Measurements from ENCODE around the gene MYO9B. TPM values are rescaled to one million over a fixed set of nuclear protein-coding genes. Genes with fewer than 3 reads are reported as not detected.

Gene MYO9B
- total and polyA plus RNA-seq, 2 of the 13 experiments (the other 11 are each of a cell fraction or from before 2014, with no cell fraction given): 18.0 to 18.3 TPM

DNA sequence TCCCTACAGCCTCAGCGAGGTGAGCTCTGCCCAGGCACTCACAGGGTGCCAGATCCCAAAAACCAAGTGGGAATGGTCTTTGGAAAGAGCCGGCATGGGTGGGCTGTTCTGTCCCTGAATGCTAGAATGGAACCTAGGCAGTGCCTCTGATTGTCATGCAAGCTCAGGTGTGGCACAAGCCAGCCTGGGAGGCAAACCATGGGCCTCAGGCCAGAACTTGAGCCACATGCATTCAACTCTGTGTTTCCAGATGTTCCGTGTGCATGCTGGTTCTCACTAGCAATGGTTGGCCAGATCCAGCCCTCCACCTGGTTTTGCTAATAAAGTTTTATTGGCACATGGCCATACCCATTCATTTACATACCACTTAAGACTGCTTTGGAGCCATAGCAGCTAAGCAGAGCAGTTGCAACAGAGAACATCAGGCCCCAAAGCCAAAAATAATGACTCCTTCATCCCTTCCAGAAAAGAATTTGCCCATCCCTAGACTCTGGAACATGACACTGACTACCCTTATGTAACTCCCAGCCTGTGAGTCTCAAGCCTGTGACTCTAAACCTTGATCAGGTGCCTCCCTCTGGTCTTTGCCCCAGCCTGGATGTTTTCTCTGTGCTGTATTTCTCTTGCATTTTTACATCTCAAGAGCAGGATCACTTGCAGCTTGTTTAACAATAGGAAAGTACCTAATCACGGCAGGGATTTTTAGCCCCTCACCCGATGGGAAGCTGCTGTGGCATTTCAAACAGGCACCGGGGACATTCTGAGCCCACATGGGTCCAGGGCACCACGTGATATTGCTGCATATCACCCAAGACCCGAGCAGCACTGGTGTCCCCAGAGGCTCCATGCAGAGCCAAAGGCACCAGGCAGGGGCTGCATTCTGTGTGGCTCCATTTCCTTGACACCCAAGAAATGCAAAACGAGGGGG, 84.2 kb downstream of the MYO9B start (continued):
- TF ChIP-seq ZNF7 (CRISPR knock-in tag; IDR thresholded peaks at IDR 0.05) (0 out of 2 replicates have a peak, but pooled peaks have one; percentile 17), GATAD2A (CRISPR knock-in tag; IDR thresholded peaks at IDR 0.05) (peak; percentile 56; the same call in 1 of the 2 replicates)

DNA sequence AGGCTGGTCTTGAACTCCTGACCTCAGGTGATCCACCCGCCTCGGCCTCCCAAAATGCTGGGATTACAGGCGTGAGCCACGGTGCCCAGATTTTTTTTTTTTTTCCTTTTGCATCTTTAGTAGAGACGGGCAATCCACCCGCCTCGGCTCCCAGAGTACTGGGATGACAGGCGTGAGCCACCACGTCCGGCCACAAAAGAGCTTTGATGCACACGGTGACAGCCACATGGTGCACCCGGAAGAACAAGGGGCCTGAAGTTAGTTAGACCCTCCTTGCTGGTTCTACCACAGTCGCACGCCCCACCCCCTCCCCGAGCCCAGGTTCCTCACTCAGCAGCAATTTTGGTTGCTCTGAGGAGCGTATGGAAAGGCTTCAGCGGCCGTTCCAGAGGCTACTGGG, 85.3 kb downstream of the MYO9B start:
- in situ Hi-C loops (cut with HindIII; ENCODE audit: extremely low pct_ligation_motif_present, low pct_unique_long_range_greater_than_20kb): no loop called here
- ATAC-seq (no peak), FAIRE-seq (no peak)

More for the DNA sequence above, 85.3 kb downstream of the MYO9B start:
- BruUV-seq (replicated peaks): no TSS peak
- ChIA-PET POLR2A (no interaction called here), CTCF (ENCODE audit: low intra/inter-chr PET ratio, low total read pairs) (no interaction called here)
- H3K36me3 ChIP-seq (replicated peaks in 1 of 2; ENCODE audit: control insufficient read depth in 1 of 2, insufficient read depth in 2 of 2, low read length in 2 of 2): peaks cover 6 to 43% of the 10 kb centered on the region in 2 experiments; a peak in 4 of 5 replicates
- H3K4me1 ChIP-seq (ENCODE audit: insufficient read depth, low read length): peaks cover 13% of the 10 kb centered on the region
- H3K9me3 ChIP-seq (ENCODE audit: low read length): no peaks in the 10 kb centered on the region
- no peak overlapping the region for H3K4me3 ChIP-seq (replicated peaks in 1 of 3; ENCODE audit: insufficient read depth in 1 of 3, low read depth in 2 of 3, low read length in 3 of 3)
- no peak for DNase-seq (ENCODE audit: low spot score)
- no peaks in the 10 kb centered on the region for H4K20me1 ChIP-seq (ENCODE audit: insufficient read depth, low read length)
- intact Hi-C loops (cut with micrococcal nuclease; ENCODE audit: unreplicated experiment): no loop called here
- no peaks in the 10 kb centered on the region for H3K27me3 ChIP-seq (ENCODE audit: control insufficient read depth in 1 of 2, insufficient read depth in 2 of 2, low read length in 2 of 2)
- 98% methylated on average over 17 of the region's 18 CpGs for WGBS (ENCODE audit: low lambda C conversion rate)
- no peaks in the 10 kb centered on the region for H3K79me2 ChIP-seq (ENCODE audit: insufficient read depth, low read length)
- H2AFZ ChIP-seq (ENCODE audit: low read length): no peak overlapping the region
- no peak overlapping the region for H3K9ac ChIP-seq (ENCODE audit: insufficient read depth, low read depth, low read length)
- no peak overlapping the region for H3K4me2 ChIP-seq (ENCODE audit: low read depth, low read length)
- TF ChIP-seq FOXM1 (CRISPR knock-in tag; IDR thresholded peaks at IDR 0.05) (no peak), GTF2F1 (IDR thresholded peaks at IDR 0.05; ENCODE audit: low read length) (no peak), ZNF547 (CRISPR knock-in tag; IDR thresholded peaks at IDR 0.05) (no peak), AHR (CRISPR knock-in tag; IDR thresholded peaks at IDR 0.05) (no peak), ZNF704 (CRISPR knock-in tag; IDR thresholded peaks at IDR 0.05; ENCODE audit: borderline replicate concordance) (no peak), ZNF251 (CRISPR knock-in tag; IDR thresholded peaks at IDR 0.05) (no peak), ZBTB20 (CRISPR knock-in tag; IDR thresholded peaks at IDR 0.05; ENCODE audit: borderline replicate concordance, low read depth) (no peak), ZBTB7A (CRISPR knock-in tag; IDR thresholded peaks at IDR 0.05) (no peak), TARDBP (CRISPR knock-in tag; IDR thresholded peaks at IDR 0.05) (no peak), ATF4 (CRISPR knock-in tag; IDR thresholded peaks at IDR 0.05) (no peak), CBX5 (CRISPR knock-in tag; IDR thresholded peaks at IDR 0.05; ENCODE audit: borderline replicate concordance) (no peak)
- TF ChIP-seq, protein P1, sequence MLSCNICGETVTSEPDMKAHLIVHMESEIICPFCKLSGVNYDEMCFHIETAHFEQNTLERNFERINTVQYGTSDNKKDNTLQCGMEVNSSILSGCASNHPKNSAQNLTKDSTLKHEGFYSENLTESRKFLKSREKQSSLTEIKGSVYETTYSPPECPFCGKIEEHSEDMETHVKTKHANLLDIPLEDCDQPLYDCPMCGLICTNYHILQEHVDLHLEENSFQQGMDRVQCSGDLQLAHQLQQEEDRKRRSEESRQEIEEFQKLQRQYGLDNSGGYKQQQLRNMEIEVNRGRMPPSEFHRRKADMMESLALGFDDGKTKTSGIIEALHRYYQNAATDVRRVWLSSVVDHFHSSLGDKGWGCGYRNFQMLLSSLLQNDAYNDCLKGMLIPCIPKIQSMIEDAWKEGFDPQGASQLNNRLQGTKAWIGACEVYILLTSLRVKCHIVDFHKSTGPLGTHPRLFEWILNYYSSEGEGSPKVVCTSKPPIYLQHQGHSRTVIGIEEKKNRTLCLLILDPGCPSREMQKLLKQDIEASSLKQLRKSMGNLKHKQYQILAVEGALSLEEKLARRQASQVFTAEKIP (CRISPR knock-in tag; IDR thresholded peaks at IDR 0.05; ENCODE audit: borderline replicate concordance): no peak
- TF ChIP-seq, protein P2, sequence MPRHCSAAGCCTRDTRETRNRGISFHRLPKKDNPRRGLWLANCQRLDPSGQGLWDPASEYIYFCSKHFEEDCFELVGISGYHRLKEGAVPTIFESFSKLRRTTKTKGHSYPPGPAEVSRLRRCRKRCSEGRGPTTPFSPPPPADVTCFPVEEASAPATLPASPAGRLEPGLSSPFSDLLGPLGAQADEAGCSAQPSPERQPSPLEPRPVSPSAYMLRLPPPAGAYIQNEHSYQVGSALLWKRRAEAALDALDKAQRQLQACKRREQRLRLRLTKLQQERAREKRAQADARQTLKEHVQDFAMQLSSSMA (CRISPR knock-in tag; IDR thresholded peaks at IDR 0.05): no peak
- H3K27ac ChIP-seq (ENCODE audit: extremely low read length, insufficient read depth, low read length): no peak overlapping the region
